Lung (tissue), 12 donors: Measurements from ENCODE around the gene ZNF236. TPM values are rescaled to one million over a fixed set of nuclear protein-coding genes. Genes with fewer than 3 reads are reported as not detected.
A peak's percentile ranks its signal among the peaks of the same experiment; 100 is the strongest.

Source experiments
- ATAC-seq: fragments of 200-7000 bp; cut with Tn5 transposase; one replicate; pipeline ENCODE4 v1.9.1; 2020; ENCODE audit warnings: moderate number of reproducible peaks; ENCODE audit not compliant: insufficient read depth, low FRiP score
- DNase-seq, 3 donors: peaks; one replicate each; pipeline ENCODE4 v3.0.0-alpha.2; 2013 to 2017
- H3K27ac ChIP-seq, 2 donors: one replicate each; pipeline ENCODE4 v1.5.1; 2013; ENCODE audit warnings: mild to moderate bottlenecking in 2 of 2, moderate library complexity in 2 of 2, control low read depth in 1 of 2, inconsistent platforms in 1 of 2, low read depth in 1 of 2, low read length in 1 of 2
- H3K27me3 ChIP-seq, 3 donors: one replicate each; pipeline ENCODE4 v1.5.1; 2013; ENCODE audit warnings: low read length in 2 of 3; ENCODE audit not compliant: control insufficient read depth in 3 of 3, insufficient read depth in 3 of 3
- H3K36me3 ChIP-seq, 4 donors: one replicate each; pipeline ENCODE4 v1.5.1; 2013; ENCODE audit warnings: low read length in 4 of 4, mild to moderate bottlenecking in 1 of 4, moderate library complexity in 1 of 4; ENCODE audit not compliant: control insufficient read depth in 4 of 4, insufficient read depth in 4 of 4
- H3K4me1 ChIP-seq, 5 donors: one replicate each; pipeline ENCODE4 v1.5.1; 2013; ENCODE audit warnings: low read length in 5 of 5, mild to moderate bottlenecking in 2 of 5, moderate library complexity in 1 of 5; ENCODE audit not compliant: control insufficient read depth in 5 of 5, insufficient read depth in 5 of 5
- H3K4me3 ChIP-seq: one replicate; pipeline ENCODE4 v1.5.1; 2013; ENCODE audit warnings: mild to moderate bottlenecking, control low read depth, moderate library complexity
- H3K9ac ChIP-seq, 2 donors: one replicate each; pipeline ENCODE4 v1.5.1; 2013; ENCODE audit warnings: low read length in 2 of 2, control low read depth in 1 of 2; ENCODE audit not compliant: insufficient read depth in 1 of 2
- H3K9me3 ChIP-seq, 4 donors: one replicate each; pipeline ENCODE4 v1.5.1; 2013; ENCODE audit warnings: low read length in 3 of 4, mild to moderate bottlenecking in 1 of 4, moderate library complexity in 1 of 4; ENCODE audit not compliant: control insufficient read depth in 4 of 4, insufficient read depth in 3 of 4
- WGBS, 2 donors: extraction: QIAGEN DNeasy Blood & Tissue Kit; methylation state at CpG; one replicate each; pipeline ENCODE4 v1.1.7; 2013; 5-methylcytosine and 5-hydroxymethylcytosine counted together
- polyA plus RNA-seq, 2 donors: library from polyadenylated mRNA; stranded (reverse); fragments of 200-250 nt; gene quantifications; one replicate each; pipeline ENCODE4 v1.2.1, GENCODE V29; 2013
- total RNA-seq, 2 donors: library from RNA; depleted of rRNA in 1 of 2; stranded (reverse); fragments of >200 nt in 1 of 2; gene quantifications; one replicate each; pipeline ENCODE4 v1.2.1, GENCODE V29; 2014 to 2021
- TF ChIP-seq, protein P1 (sequence below): IDR thresholded peaks from 2 replicates; pipeline ENCODE4 v1.5.1; 2012; ENCODE audit warnings: mild to moderate bottlenecking; ENCODE audit errors: control extremely low read depth, extremely low read depth
- donor health status: control.
- donor health status: control.
- donor health status: Bipolar disorder and iron deficiency.
- donor health status: healthy.
- donor health status: DM: yes; HTN: yes; CAD: no.

ZNF236 gene
- total and polyA plus RNA-seq, 4 donors, result 2.4 to 23.1 (median 8.8) TPM

- H3K4me3 ChIP-seq, result no peak overlapping the region
- H3K27ac ChIP-seq, result no peak overlapping the region
- WGBS, 2 donors, result 92% methylated on average over 8 of the region's 8 CpGs
- TF ChIP-seq, protein P1, sequence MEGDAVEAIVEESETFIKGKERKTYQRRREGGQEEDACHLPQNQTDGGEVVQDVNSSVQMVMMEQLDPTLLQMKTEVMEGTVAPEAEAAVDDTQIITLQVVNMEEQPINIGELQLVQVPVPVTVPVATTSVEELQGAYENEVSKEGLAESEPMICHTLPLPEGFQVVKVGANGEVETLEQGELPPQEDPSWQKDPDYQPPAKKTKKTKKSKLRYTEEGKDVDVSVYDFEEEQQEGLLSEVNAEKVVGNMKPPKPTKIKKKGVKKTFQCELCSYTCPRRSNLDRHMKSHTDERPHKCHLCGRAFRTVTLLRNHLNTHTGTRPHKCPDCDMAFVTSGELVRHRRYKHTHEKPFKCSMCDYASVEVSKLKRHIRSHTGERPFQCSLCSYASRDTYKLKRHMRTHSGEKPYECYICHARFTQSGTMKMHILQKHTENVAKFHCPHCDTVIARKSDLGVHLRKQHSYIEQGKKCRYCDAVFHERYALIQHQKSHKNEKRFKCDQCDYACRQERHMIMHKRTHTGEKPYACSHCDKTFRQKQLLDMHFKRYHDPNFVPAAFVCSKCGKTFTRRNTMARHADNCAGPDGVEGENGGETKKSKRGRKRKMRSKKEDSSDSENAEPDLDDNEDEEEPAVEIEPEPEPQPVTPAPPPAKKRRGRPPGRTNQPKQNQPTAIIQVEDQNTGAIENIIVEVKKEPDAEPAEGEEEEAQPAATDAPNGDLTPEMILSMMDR, result no peak
- ATAC-seq (no peak), DNase-seq (peak in 2 of 3 donors; percentile 72 to 74)
- no peak overlapping the region for H3K9ac ChIP-seq
- peaks cover 0 to 19% (median 0%) of the 10 kb centered on the region in 5 donors for H3K4me1 ChIP-seq
- peaks cover 22 to 31% (median 25%) of the 10 kb centered on the region in 4 donors for H3K36me3 ChIP-seq
- H3K9me3 ChIP-seq, result peaks cover 0 to 1% (median 0%) of the 10 kb centered on the region in 4 donors
- no peaks in the 10 kb centered on the region for H3K27me3 ChIP-seq
These were observed 103.1 kb downstream of the ZNF236 start for GRCh38 chr18:76925501-76925900.

- DNase-seq (no peak), ATAC-seq (no peak)
- H3K36me3 ChIP-seq, result peaks cover 21 to 30% (median 24%) of the 10 kb centered on the region in 4 donors
These were observed 104.9 kb downstream of the ZNF236 start for GRCh38 chr18:76927223-76927725.

DNA sequence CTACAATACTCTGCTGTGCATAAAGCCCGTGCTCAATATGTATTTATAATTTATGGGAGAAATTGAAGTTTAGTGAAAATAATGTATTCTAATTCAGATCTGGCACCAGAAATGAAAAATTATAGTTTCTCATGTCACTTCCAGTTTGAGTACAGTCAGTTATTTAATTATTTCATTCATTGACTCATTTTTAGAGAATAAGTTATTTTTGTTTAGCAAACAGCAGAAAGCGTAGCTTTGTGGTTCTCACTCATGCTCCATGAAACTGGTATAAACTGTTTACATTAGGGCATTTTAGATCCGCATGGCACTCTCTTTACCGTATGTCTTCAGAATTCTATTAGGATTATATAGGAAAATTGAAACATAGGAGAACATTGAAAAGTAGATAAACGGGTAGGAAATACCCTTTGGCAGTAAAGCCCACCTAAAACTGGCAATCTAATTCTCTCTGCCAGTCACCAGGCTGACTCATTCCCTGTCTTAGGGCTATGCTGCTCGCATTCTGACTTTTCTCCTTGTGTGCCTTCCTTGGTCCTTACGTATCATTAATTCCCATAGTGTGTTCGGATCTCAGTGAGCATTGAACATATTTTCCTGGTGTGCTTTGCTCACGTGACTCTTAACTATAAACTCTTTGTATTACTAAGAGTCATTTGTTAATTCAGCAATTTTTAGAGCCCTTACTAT is 106.0 kb downstream of the ZNF236 start:
- no peak overlapping the region for H3K27ac ChIP-seq
- DNase-seq, result no peak
- TF ChIP-seq, protein P1, result no peak
- H3K4me1 ChIP-seq, result peaks cover 0 to 22% (median 3%) of the 10 kb centered on the region in 5 donors
- no peak for ATAC-seq
- H3K4me3 ChIP-seq, result no peak overlapping the region
- no peaks in the 10 kb centered on the region for H3K9me3 ChIP-seq
- H3K9ac ChIP-seq, result no peak overlapping the region
- 93 to 95% methylated on average over 9 of the region's 9 CpGs for WGBS, 2 donors
- peaks cover 22 to 30% (median 23%) of the 10 kb centered on the region in 4 donors for H3K36me3 ChIP-seq
- H3K27me3 ChIP-seq, result no peaks in the 10 kb centered on the region

More at GRCh38 chr18:76927223-76927725, 104.9 kb downstream of the ZNF236 start:
- Histone ChIP-seq H3K27ac (no peak overlapping the region), H3K4me1 (peaks cover 0 to 16% (median 0%) of the 10 kb centered on the region in 5 donors), H3K9me3 (no peaks in the 10 kb centered on the region), H3K4me3 (no peak overlapping the region), H3K9ac (no peak overlapping the region), H3K27me3 (no peaks in the 10 kb centered on the region)
- WGBS, 2 donors, result 95 to 97% methylated on average over 6 of the region's 6 CpGs
- TF ChIP-seq, protein P1, result no peak
